ENCODE measurements around the gene ADTRP.
"Not testable (repeated sequence)": the region's sequence is repeated elsewhere in the genome, so short reads cannot be mapped to it uniquely, and the experiment has no call there.

ADTRP gene

GRCh38 chr6:11802886-11803590 is 24.4 kb upstream of the ADTRP start:
- DNase-seq = no peak

GRCh38 chr6:11800531-11800930 is 21.9 kb upstream of the ADTRP start:
- DNase-seq = not testable (repeated sequence)

GRCh38 chr6:11798538-11798937 is 19.9 kb upstream of the ADTRP start:
- no peak for DNase-seq

DNA sequence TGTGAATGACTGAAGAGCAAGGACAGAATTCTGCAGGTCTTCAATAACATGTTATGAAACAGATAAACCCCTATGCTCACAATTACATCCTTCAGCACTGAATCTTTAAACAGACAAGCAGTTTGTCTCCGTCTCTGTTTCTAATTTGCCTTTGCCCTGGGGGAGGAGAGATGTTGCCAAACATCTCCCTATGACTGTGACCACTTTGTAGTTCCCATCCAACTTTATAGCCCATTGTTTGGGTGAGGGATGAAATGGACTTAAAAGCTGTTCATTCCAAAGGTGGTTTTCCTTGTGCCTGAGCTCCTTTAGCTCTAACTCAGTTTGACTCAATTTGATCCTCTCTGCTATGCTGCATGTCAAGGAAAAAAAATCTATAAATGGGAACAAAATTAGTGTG is 19.5 kb upstream of the ADTRP start:
- no peak for DNase-seq

DNA sequence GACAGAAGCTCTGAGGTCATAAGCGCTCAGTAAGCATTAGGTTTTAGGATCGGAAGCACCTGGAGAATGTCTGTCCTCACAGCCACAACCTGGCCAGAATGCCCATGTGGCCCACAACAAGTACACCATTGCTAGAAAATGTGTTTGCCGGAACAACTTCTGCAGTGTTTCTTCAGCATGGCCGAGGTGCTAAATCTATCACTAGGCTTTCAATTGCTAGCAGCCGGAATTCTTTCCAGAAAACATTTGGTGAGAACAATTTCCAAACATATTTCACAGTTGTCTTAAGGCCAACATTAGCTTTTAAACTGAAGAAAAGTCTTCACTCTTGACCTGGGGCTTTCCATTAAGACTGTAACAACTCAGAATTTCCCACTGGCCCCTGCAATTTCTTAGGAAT is 18.2 kb upstream of the ADTRP start:
- no peak for DNase-seq

GRCh38 chr6:11795403-11795802 is 16.8 kb upstream of the ADTRP start:
- no peak for DNase-seq

DNA sequence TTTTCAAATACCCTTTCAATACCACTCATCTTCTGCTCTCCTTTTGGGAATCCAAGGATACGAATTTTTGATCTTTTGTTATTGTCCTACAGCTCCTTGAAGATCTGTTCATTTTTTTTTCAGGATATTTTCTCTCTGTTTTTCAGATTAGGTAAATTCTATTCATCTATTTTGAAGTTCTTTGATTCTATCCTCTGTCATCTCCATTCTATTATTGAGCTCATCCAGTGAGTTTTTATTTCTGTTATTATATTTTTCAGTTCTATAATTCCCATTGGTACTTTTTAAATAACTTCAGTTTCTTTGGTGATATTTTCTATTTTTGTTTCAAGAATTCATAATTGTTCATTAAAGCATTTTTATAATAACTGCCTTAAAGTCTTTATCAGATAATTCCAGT is 14.7 kb upstream of the ADTRP start:
- no peak for DNase-seq

DNA sequence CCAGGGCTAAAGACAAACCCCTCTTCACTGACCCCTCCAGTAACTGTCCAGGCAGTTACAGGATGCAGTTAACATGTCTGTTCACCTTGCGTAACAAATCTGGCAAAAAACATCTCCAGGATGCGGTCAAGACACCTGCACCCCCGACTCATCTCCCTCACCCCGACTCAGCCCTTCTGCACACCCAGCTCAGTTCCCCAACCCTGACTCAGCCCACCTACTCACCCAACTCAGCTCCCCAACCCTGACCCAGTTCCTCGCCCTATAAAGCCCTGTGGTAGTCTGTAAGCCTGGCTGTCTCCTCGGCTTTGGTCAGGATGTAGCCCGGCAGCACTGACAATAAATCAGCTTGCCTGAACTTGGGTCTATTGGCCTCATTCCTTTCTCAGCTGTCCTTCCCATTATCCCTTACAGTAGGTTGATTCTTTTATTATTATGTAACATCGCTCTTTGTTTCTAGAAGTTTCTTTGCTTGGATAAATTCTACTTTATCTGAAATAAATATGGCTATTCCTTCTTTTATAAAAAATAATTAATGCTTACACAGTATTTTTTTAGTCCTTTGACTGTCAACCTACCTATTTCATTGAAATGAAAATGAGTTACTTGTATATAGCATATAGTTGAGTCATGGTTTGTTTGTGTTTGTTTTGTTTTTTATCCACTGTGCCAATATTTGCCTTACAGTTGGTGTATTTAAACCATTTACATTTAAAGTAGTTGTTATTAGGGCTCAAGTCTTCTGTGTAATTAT is 12.9 kb upstream of the ADTRP start:
- DNase-seq = no peak

DNA sequence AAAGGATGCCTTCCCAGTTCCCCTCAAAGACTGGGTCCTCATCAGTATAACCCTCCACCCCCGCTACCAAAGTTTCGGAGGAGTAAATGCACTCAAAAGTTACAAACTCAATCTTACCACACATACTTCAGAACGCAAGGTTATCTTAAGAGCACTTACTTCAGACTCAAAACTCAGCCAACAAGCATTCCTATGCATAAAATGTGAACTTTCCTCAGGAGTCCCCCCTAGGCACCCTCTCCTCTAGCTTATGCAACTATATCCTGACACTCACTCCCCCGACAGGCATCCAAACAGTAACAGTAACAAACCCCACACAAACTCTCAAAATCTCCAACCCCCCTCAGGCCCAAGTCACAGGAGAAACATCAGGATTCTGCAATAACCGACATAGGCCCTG is 11.1 kb upstream of the ADTRP start:
- DNase-seq = no peak

- no peak for DNase-seq
Measured at GRCh38 chr6:11788043-11788442, 9.4 kb upstream of the ADTRP start.

- DNase-seq = no peak
Measured at GRCh38 chr6:11785774-11786579, 7.4 kb upstream of the ADTRP start.

- no peak for DNase-seq
Measured at GRCh38 chr6:11785415-11785773, 6.8 kb upstream of the ADTRP start.

DNA sequence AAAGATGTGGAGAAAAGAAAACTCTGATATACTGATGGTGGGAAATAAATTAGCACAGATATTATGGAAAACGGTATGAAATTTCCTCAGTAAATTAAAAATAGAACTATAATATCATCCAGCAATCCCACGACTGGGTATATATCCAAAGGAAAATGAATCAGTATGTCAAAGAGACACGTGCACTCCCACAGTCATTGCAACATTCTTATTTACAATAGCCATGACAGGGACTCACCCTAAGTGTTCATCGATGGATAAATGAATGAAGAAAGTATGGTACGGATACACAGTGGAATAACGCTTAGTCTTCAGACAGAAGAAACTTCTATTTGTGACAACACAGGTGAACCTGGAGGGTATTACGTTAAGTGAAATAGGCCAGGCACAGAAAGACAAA is 5.7 kb upstream of the ADTRP start:
- DNase-seq = no peak

DNA sequence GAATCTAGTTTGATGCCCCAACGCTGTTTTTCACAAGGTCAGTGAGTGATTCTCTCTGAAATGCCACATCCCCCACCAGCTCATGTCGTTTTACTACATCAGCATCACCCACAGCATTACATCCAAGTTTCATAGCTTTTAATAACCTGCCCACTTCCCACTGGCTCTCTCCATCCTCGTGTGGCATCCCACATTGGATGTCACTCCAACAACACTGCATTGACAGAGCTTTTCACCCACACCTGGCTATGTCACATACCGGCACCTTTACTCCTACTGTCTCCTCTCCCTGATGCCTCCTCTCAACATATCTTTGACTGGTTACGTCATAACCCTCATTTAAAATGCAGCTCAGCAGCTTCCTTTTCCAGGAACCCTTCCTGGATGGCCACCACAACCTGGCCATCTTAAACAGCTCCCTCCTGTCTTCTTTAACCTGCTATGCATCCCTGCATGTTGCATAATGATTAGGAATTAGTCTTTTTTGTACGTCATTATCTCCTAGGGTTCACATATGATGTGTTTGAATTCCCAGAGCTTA is 5.0 kb upstream of the ADTRP start:
- DNase-seq = no peak

GRCh38 chr6:11782524-11782923 is 3.9 kb upstream of the ADTRP start:
- DNase-seq = no peak

GRCh38 chr6:11780097-11780428 is 1.5 kb upstream of the ADTRP start:
- no peak for DNase-seq

GRCh38 chr6:11779329-11780096 is 910 bp upstream of the ADTRP start:
- DNase-seq = no peak

GRCh38 chr6:11778036-11778435 is 567 bp downstream of the ADTRP start:
- no peak for DNase-seq

DNA sequence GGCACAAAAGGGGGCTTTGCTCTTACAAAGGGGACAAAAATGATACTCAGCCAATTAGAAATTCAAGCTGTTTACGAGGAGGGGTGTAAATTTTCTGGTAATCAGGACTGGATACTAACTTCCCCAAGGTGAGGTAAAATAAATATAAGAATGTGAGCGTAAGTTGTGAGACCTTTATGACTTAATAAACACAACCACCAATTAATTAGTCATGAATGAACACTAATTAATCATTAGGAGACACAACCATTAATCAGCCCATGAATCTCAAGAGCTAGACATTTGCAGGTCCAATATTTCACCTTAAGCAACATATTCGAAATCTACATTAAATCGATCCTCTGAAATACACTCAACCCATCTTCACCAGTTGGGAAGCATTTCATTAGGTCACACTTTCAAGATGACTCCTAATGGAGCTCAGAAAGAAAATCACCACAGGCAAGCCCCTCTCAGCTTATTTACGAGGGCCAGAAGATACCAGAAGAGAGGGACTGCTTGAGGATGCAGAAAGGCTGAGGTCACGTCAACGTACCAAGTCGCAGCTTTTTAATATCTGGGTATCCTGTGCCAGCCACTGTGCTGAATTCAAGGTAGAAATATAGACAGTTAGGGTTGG is 2.7 kb downstream of the ADTRP start:
- no peak for DNase-seq

DNA sequence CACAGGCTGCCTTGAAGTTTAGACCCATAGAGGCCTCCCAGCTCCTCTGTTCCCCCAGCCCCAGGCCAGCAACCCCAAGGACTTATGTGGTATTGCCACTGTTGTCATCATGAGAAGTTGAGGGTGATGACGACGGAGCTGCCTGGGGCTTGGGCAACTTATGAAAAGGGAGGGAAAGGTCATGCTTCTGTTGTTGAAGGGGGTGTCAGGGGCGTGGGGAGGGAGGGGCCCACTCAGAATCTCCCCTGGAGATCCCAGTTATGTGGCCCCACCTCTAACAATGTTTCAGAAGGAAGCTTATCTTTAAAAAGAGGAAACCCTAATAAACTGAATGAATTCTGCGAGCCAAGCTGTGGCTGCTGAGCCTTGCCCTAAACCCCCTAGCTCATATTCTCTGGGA is 4.2 kb downstream of the ADTRP start:
- no peak for DNase-seq

DNA sequence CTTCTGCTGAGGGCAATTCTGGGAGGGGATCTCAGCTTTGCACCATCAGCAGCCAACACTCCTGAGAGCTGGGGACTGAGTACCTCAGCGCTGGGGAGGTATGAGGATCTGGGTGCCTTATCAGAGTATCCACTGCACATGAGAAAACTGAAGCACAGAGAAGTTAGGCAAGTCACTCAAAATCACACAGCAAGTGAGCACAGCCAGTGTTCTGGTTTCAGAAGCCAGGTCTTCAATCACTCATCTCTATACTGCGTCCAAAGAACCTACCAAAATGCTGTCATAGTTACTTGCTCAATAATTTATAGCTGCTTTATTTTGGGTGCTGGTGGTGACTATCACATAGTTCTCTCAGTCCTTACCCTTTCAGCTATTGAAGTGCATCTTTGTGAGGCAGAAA is 5.0 kb downstream of the ADTRP start:
- no peak for DNase-seq

GRCh38 chr6:11773013-11773412 is 5.6 kb downstream of the ADTRP start:
- DNase-seq = no peak

Measured in effector CD8-positive, alpha-beta T cell (primary cell).